H1 (cell line): ENCODE data around the gene ENTPD6. TPM values are rescaled to one million over a fixed set of nuclear protein-coding genes. Genes with fewer than 3 reads are reported as not detected.

Experiments
- CTCF ChIA-PET: fragments of 300-600 bp; sonication (Branson Sonifier 250); formaldehyde crosslinking; loops from one replicate; lab custom pipeline; 2021; ENCODE audit not compliant: partially characterized antibody; lab: Charles Lee
- POLR2A ChIA-PET: fragments of 300-600 bp; sonication (Branson Sonifier 250); formaldehyde crosslinking; loops from one replicate; lab custom pipeline; 2021; ENCODE audit warnings: inconsistent platforms; ENCODE audit not compliant: partially characterized antibody; lab: Charles Lee
- DNase-seq, 2 experiments: peaks; one replicate each; pipeline versions ENCODE4 v3.0.0 to v3.0.0-alpha.2; 2010 to 2022; ENCODE audit warnings: low spot score in 2 of 2, low read depth in 1 of 2, mixed read lengths in 1 of 2
- FAIRE-seq: peaks from 2 replicates; lab custom pipeline; 2011; peaks lifted over from hg19 to GRCh38; lab: Jason Lieb, UNC
- H2AFZ ChIP-seq: 2 replicates; pipeline ENCODE4 v1.8.1; 2012; ENCODE audit warnings: low read length, inconsistent platforms
- H2AK5ac ChIP-seq: 2 replicates; pipeline ENCODE4 v1.6.1; 2013; ENCODE audit warnings: low read depth, low read length
- H2BK120ac ChIP-seq: replicated peaks from 2 replicates; pipeline ENCODE3; 2013; ENCODE audit warnings: low read depth, low read length, inconsistent platforms
- H2BK12ac ChIP-seq: 2 replicates; pipeline ENCODE4 v1.6.1; 2013; ENCODE audit warnings: low read depth, low read length
- H2BK15ac ChIP-seq: 2 replicates; pipeline ENCODE4 v1.6.1; 2013; ENCODE audit warnings: low read length
- H2BK20ac ChIP-seq: 2 replicates; pipeline ENCODE4 v1.6.1; 2013; ENCODE audit warnings: low read length
- H2BK5ac ChIP-seq: 2 replicates; pipeline ENCODE4 v1.6.1; 2013; ENCODE audit warnings: low read depth, low read length
- H3K14ac ChIP-seq: 2 replicates; pipeline ENCODE4 v1.6.1; 2013; ENCODE audit warnings: inconsistent platforms; ENCODE audit not compliant: insufficient read length
- H3K18ac ChIP-seq: 2 replicates; pipeline ENCODE4 v1.6.1; 2013; ENCODE audit warnings: low read length; ENCODE audit errors: extremely low read depth
- H3K23ac ChIP-seq: 2 replicates; pipeline ENCODE4 v1.6.1; 2013; ENCODE audit warnings: inconsistent platforms; ENCODE audit not compliant: insufficient read length
- H3K23me2 ChIP-seq: 2 replicates; pipeline ENCODE4 v1.6.1; 2013; ENCODE audit warnings: low read depth, low read length
- H3K27ac ChIP-seq: 2 replicates; pipeline ENCODE4 v1.6.1; 2011; ENCODE audit warnings: low read depth, low read length, inconsistent platforms
- H3K27me3 ChIP-seq, 4 experiments: replicated peaks in 1 of 4; 1 replicate in 1 of 4; 2 replicates in 3 of 4; pipeline versions ENCODE4 v1.6.1 to v1.8.1; 2011 to 2013; ENCODE audit warnings: low read length in 3 of 4, mild to moderate bottlenecking in 3 of 4, inconsistent platforms in 2 of 4, mixed read lengths in 2 of 4, moderate library complexity in 1 of 4; ENCODE audit not compliant: control insufficient read depth in 3 of 4, insufficient read depth in 3 of 4; ENCODE audit errors: extremely low read depth in 1 of 4
- H3K36me3 ChIP-seq, 4 experiments: 2 replicates each; pipeline versions ENCODE4 v1.6.1 to v1.8.1; 2011 to 2013; ENCODE audit warnings: mild to moderate bottlenecking in 4 of 4, low read length in 3 of 4, moderate library complexity in 2 of 4, control low read depth in 1 of 4, inconsistent platforms in 1 of 4; ENCODE audit not compliant: insufficient read depth in 4 of 4, control insufficient read depth in 2 of 4
- H3K4ac ChIP-seq: replicated peaks from 2 replicates; pipeline ENCODE3; 2013; ENCODE audit warnings: low read length, low read depth, mixed read lengths, inconsistent platforms; ENCODE audit not compliant: insufficient read length
- H3K4me1 ChIP-seq, 4 experiments: replicated peaks in 1 of 4; 1 replicate in 1 of 4; 2 replicates in 3 of 4; pipeline versions ENCODE4 v1.6.1 to v1.8.1; 2011 to 2013; ENCODE audit warnings: low read length in 3 of 4, inconsistent platforms in 2 of 4, mixed read lengths in 1 of 4; ENCODE audit not compliant: insufficient read depth in 4 of 4, control insufficient read depth in 3 of 4
- H3K4me2 ChIP-seq, 2 experiments: 2 replicates each; pipeline versions ENCODE4 v1.6.1 to v1.8.1; 2011 to 2013; ENCODE audit warnings: low read depth in 2 of 2, low read length in 2 of 2, control low read depth in 1 of 2, inconsistent platforms in 1 of 2, mild to moderate bottlenecking in 1 of 2; ENCODE audit not compliant: insufficient read depth in 1 of 2
- H3K4me3 ChIP-seq, 4 experiments: fragments of 200-600, 300-600 bp in 1 of 4; sonication (generic), shearing (Covaris generic), sonication (Bioruptor Twin) in 1 of 4; 2 replicates each; pipeline versions ENCODE4 v1.5.1 to v1.8.1; 2011 to 2016; ENCODE audit warnings: low read length in 4 of 4, low read depth in 3 of 4, control low read depth in 2 of 4, inconsistent platforms in 2 of 4, mild to moderate bottlenecking in 2 of 4, mixed read lengths in 1 of 4, moderate library complexity in 1 of 4; ENCODE audit not compliant: insufficient read depth in 2 of 4; ENCODE audit errors: extremely low read depth in 1 of 4
- H3K56ac ChIP-seq: replicated peaks from 2 replicates; pipeline ENCODE3; 2013; ENCODE audit warnings: low read depth, mild to moderate bottlenecking, mixed read lengths, low read length, inconsistent platforms; ENCODE audit not compliant: insufficient read length
- H3K79me1 ChIP-seq: 2 replicates; pipeline ENCODE4 v1.6.1; 2013; ENCODE audit warnings: low read depth, low read length, control low read depth
- H3K79me2 ChIP-seq, 2 experiments: 2 replicates each; pipeline versions ENCODE4 v1.6.1 to v1.8.1; 2012 to 2013; ENCODE audit warnings: low read length in 2 of 2, mild to moderate bottlenecking in 2 of 2, inconsistent platforms in 1 of 2; ENCODE audit not compliant: insufficient read depth in 2 of 2, control insufficient read depth in 1 of 2
- H3K9ac ChIP-seq, 4 experiments: replicated peaks in 1 of 4; 1 replicate in 1 of 4; 2 replicates in 3 of 4; pipeline versions ENCODE4 v1.6.1 to v1.8.1; 2011 to 2013; ENCODE audit warnings: low read depth in 3 of 4, low read length in 3 of 4, control low read depth in 2 of 4, mild to moderate bottlenecking in 2 of 4, moderate library complexity in 2 of 4, inconsistent platforms in 1 of 4; ENCODE audit errors: extremely low read depth in 1 of 4
- H3K9me3 ChIP-seq, 2 experiments: 2 replicates each; pipeline versions ENCODE4 v1.6.1 to v1.8.1; 2012 to 2013; ENCODE audit warnings: mild to moderate bottlenecking in 2 of 2, moderate library complexity in 2 of 2, control low read depth in 1 of 2, inconsistent platforms in 1 of 2, low read depth in 1 of 2, low read length in 1 of 2, mixed read lengths in 1 of 2; ENCODE audit not compliant: insufficient read depth in 2 of 2
- H4K20me1 ChIP-seq, 2 experiments: replicated peaks in 1 of 2; 2 replicates each; pipeline versions ENCODE3 to v1.8.1; 2011 to 2013; ENCODE audit warnings: inconsistent platforms in 2 of 2, low read length in 2 of 2, mild to moderate bottlenecking in 1 of 2; ENCODE audit not compliant: insufficient read depth in 2 of 2, control insufficient read depth in 1 of 2
- H4K5ac ChIP-seq: 2 replicates; pipeline ENCODE4 v1.6.1; 2013; ENCODE audit warnings: low read length, low read depth, mixed read lengths, inconsistent platforms; ENCODE audit not compliant: insufficient read length
- H4K8ac ChIP-seq: 2 replicates; pipeline ENCODE4 v1.8.0; 2013; ENCODE audit warnings: mild to moderate bottlenecking, moderate library complexity, low read length, inconsistent platforms; ENCODE audit not compliant: insufficient read depth; ENCODE audit errors: extremely low read depth
- H4K91ac ChIP-seq: replicated peaks from 2 replicates; pipeline ENCODE3; 2013; ENCODE audit warnings: low read length, mixed read lengths, inconsistent platforms; ENCODE audit not compliant: insufficient read length
- ASH2L ChIP-seq: fragments of 200-600, 300-600 bp; sonication (generic); IDR thresholded peaks from one replicate; pipeline ENCODE4 v1.7.1; 2017; ENCODE audit warnings: low read length
- CHD2 ChIP-seq: IDR thresholded peaks from 2 replicates; pipeline ENCODE4 v1.6.1; 2012; ENCODE audit warnings: low read length, improper control_type of control experiment
- CTCF ChIP-seq, 3 experiments: IDR thresholded peaks; 1 replicate in 2 of 3; 2 replicates in 1 of 3; pipeline versions ENCODE4 v1.5.1 to v1.6.1; 2011; ENCODE audit warnings: low read length in 3 of 3, mild to moderate bottlenecking in 3 of 3, inconsistent platforms in 2 of 3, low read depth in 1 of 3, moderate library complexity in 1 of 3; ENCODE audit not compliant: insufficient read depth in 1 of 3; ENCODE audit errors: control extremely low read depth in 1 of 3
- KDM5A ChIP-seq: fragments of 200-600 bp; IDR thresholded peaks from 2 replicates; pipeline ENCODE4 v1.7.1; 2012; ENCODE audit warnings: mild to moderate bottlenecking, low read length, inconsistent platforms, mixed read lengths
- NANOG ChIP-seq: IDR thresholded peaks from 2 replicates; pipeline ENCODE4 v1.6.1; 2011; ENCODE audit warnings: low read length, low read depth, mild to moderate bottlenecking, inconsistent platforms; ENCODE audit not compliant: insufficient read depth, poor library complexity, severe bottlenecking
- YY1 ChIP-seq: IDR thresholded peaks from 2 replicates; pipeline ENCODE4 v1.6.1; 2011; ENCODE audit warnings: low read depth, mild to moderate bottlenecking, low read length
- WGBS, 2 experiments: shearing (Covaris generic) in 1 of 2; methylation state at CpG; one replicate each; pipeline versions ENCODE4 v1.1.6 to v1.1.7; 2013 to 2015; ENCODE audit warnings: low lambda C conversion rate in 2 of 2, mixed read lengths in 2 of 2, inconsistent platforms in 1 of 2, low coverage in 1 of 2, missing lambda C conversion rate in 1 of 2; ENCODE audit not compliant: insufficient replicate concordance in 2 of 2, insufficient coverage in 1 of 2, insufficient read length in 1 of 2; ENCODE audit errors: extremely low coverage in 1 of 2, missing lambda C conversion rate in 1 of 2; 5-methylcytosine and 5-hydroxymethylcytosine counted together
- polyA plus RNA-seq, 7 experiments: library from polyadenylated mRNA; depleted of rRNA in 3 of 7; stranded (reverse) in 5 of 7; unstranded in 2 of 7; fragments of >200 nt in 5 of 7; fragments of 200-250 nt in 2 of 7; gene quantifications; 1 replicate in 5 of 7; 2 replicates in 1 of 7; 4 replicates in 1 of 7; pipeline versions ENCODE4 v1.2.1 to v1.2.3, GENCODE V29; 2011 to 2013; ENCODE audit warnings: missing spikeins in 2 of 7, mixed read lengths in 2 of 7
- total RNA-seq: library from RNA; stranded (reverse); fragmentation: NEBNext Ultra II Directional; extraction: Animal tissue kit (Norgen Biotek cat#: 25700); gene quantifications from 2 replicates; pipeline ENCODE4 v1.2.1, GENCODE V29; 2021

The ENTPD6 gene
- total and polyA plus RNA-seq, 2 of the 8 experiments (the other 6 are each of a cell fraction or from before 2014, with no cell fraction given): 47.8 to 57.3 TPM

GRCh38 chr20:25249198-25249931, 53.9 kb downstream of the ENTPD6 start:
- no peak overlapping the region for H3K27ac ChIP-seq
- H3K18ac ChIP-seq: no peak overlapping the region
- no peak overlapping the region for H4K5ac ChIP-seq
- H3K27me3 ChIP-seq: peaks cover 0 to 8% (median 7%) of the 10 kb centered on the region in 4 experiments; a peak in 4 of 7 replicates
- H3K4ac ChIP-seq: no peak overlapping the region
- no peak for DNase-seq
- peaks cover 17 to 38% of the 10 kb centered on the region in 2 experiments for H3K79me2 ChIP-seq
- no peak overlapping the region for H2BK15ac ChIP-seq
- H3K56ac ChIP-seq: no peak overlapping the region
- TF ChIP-seq ASH2L (no peak), CTCF (IDR thresholded peaks at IDR 0.05; ENCODE audit: control extremely low read depth in 1 of 3, insufficient read depth in 1 of 3, low read depth in 1 of 3, low read length in 3 of 3) (no peak), YY1 (no peak), KDM5A (no peak), NANOG (no peak), CHD2 (no peak)
- TF ChIP-seq, all 59 proteins: peak for 0
- Histone ChIP-seq H4K91ac (no peak overlapping the region), H2AFZ (no peak overlapping the region), H3K36me3 (no peaks in the 10 kb centered on the region), H2BK5ac (no peak overlapping the region), H3K4me2 (peak overlapping the region; percentile 56 to 88), H3K23ac (no peak overlapping the region), H3K79me1 (no peaks in the 10 kb centered on the region; the same call in 1 of the 2 replicates), H3K14ac (no peak overlapping the region), H3K4me1 (peaks cover 3 to 7% (median 4%) of the 10 kb centered on the region in 4 experiments; a peak in 6 of 7 replicates), H3K9me3 (no peaks in the 10 kb centered on the region), H2AK5ac (no peak overlapping the region), H3K9ac (no peak overlapping the region), H2BK20ac (no peak overlapping the region), H3K23me2 (peaks cover 10% of the 10 kb centered on the region; the same call in 1 of the 2 replicates), H2BK120ac (no peak overlapping the region), H3K4me3 (peak overlapping the region; percentile 73 to 83 (median 77); a peak in 7 of 8 replicates), H4K8ac (no peak overlapping the region), H2BK12ac (no peak overlapping the region), H4K20me1 (peaks cover 3 to 10% of the 10 kb centered on the region in 2 experiments)
- ChIA-PET CTCF (interaction anchor here (1.1 to 4.0 kb wide), 3 partner anchors 12 to 45 kb away, joined by 3 to 17 read pairs (median 4); no protein-coding TSS in a partner anchor), POLR2A (interaction anchor here (0.9 to 1.9 kb wide), 3 partner anchors 9 to 163 kb away, joined by 3 to 6 read pairs (median 3); no protein-coding TSS in a partner anchor)
- no peak for FAIRE-seq
- 58% methylated on average over 5 of the region's 9 CpGs; no CpG with 5 or more reads in 1 of the 2 experiments for WGBS, 2 experiments
